Stimulated activated CD4-positive, alpha-beta T cell treated with anti-CD3 and anti-CD28 coated beads, Interleukin-4, amount 100 ng/mL, for 4 hours (primary cell): ENCODE data around the gene IGF1R.

Experiments used
- DNase-seq, 2 experiments: peaks; one replicate each; pipeline ENCODE4 v3.0.0-alpha.2; 2020

The IGF1R gene

GRCh38 chr15:98937413-98938104 is 289.2 kb downstream of the IGF1R start:
- DNase-seq = no peak

GRCh38 chr15:98938105-98938417 is 289.7 kb downstream of the IGF1R start:
- DNase-seq = no peak

- DNase-seq = no peak
These were observed 290.5 kb downstream of the IGF1R start for GRCh38 chr15:98938799-98939198.

- DNase-seq = no peak
These were observed 291.2 kb downstream of the IGF1R start for GRCh38 chr15:98939311-98940080.

- DNase-seq = no peak
These were observed 293.4 kb downstream of the IGF1R start for GRCh38 chr15:98941595-98942255.

GRCh38 chr15:98942431-98942830 is 294.1 kb downstream of the IGF1R start:
- no peak for DNase-seq

- DNase-seq = no peak
These were observed 294.7 kb downstream of the IGF1R start for GRCh38 chr15:98943051-98943508.

- DNase-seq = no peak
These were observed 295.3 kb downstream of the IGF1R start for GRCh38 chr15:98943601-98944151.

- no peak for DNase-seq
These were observed 298.2 kb downstream of the IGF1R start for GRCh38 chr15:98946301-98947255.

GRCh38 chr15:98948456-98948855 is 300.1 kb downstream of the IGF1R start:
- DNase-seq = no peak

GRCh38 chr15:98948941-98949340 is 300.6 kb downstream of the IGF1R start:
- no peak for DNase-seq

- DNase-seq = no peak
These were observed 301.3 kb downstream of the IGF1R start for GRCh38 chr15:98949624-98950023.

GRCh38 chr15:98950248-98950647 is 301.9 kb downstream of the IGF1R start:
- no peak for DNase-seq

- no peak for DNase-seq
These were observed 302.7 kb downstream of the IGF1R start for GRCh38 chr15:98951004-98951403.

- DNase-seq = no peak
These were observed 303.4 kb downstream of the IGF1R start for GRCh38 chr15:98951493-98952320.

- no peak for DNase-seq
These were observed 304.1 kb downstream of the IGF1R start for GRCh38 chr15:98952381-98952803.

GRCh38 chr15:98953000-98953787 is 304.9 kb downstream of the IGF1R start:
- DNase-seq = no peak

GRCh38 chr15:98953968-98954367 is 305.6 kb downstream of the IGF1R start:
- no peak for DNase-seq

- no peak for DNase-seq
These were observed 306.1 kb downstream of the IGF1R start for GRCh38 chr15:98954411-98954810.

GRCh38 chr15:98955331-98955730 is 307.0 kb downstream of the IGF1R start:
- DNase-seq = no peak
